GM23338 (cell line): ENCODE data around the gene SYT17. TPM values are rescaled to one million over a fixed set of nuclear protein-coding genes. Genes with fewer than 3 reads are reported as not detected.
A peak's percentile ranks its signal among the peaks of the same experiment; 100 is the strongest.

Source experiments
- ATAC-seq: fragments of 200-7000 bp; cut with Tn5 transposase; 3 replicates; pipeline ENCODE4 v1.9.1; 2020
- DNase-seq: peaks from one replicate; pipeline ENCODE4 v3.0.0-alpha.2; 2015; ENCODE audit warnings: low spot score
- H2AFZ ChIP-seq: fragments of 200-600 bp; sonication (generic); 2 replicates; pipeline ENCODE4 v1.8.0; 2016; ENCODE audit warnings: antibody characterized with exemption, mild to moderate bottlenecking, moderate library complexity
- H3F3A ChIP-seq: fragments of 200-600 bp; sonication (generic); replicated peaks from 2 replicates; pipeline ENCODE4 v1.8.0; 2017; ENCODE audit warnings: antibody characterized with exemption, mixed run types, low read depth
- H3K27ac ChIP-seq: fragments of 200-600 bp; sonication (generic); 2 replicates; pipeline ENCODE4 v1.6.1; 2016; ENCODE audit warnings: low read depth
- H3K27me3 ChIP-seq: fragments of 200-600 bp; sonication (generic); 2 replicates; pipeline ENCODE4 v1.8.0; 2016; ENCODE audit warnings: mild to moderate bottlenecking, mixed run types, moderate library complexity; ENCODE audit not compliant: insufficient read depth
- H3K36me3 ChIP-seq: fragments of 200-600 bp; sonication (generic); 2 replicates; pipeline ENCODE4 v1.8.0; 2016; ENCODE audit warnings: mild to moderate bottlenecking; ENCODE audit not compliant: insufficient read depth
- H3K4me1 ChIP-seq: fragments of 200-600 bp; sonication (generic); 2 replicates; pipeline ENCODE4 v1.8.0; 2016; ENCODE audit warnings: mild to moderate bottlenecking, moderate library complexity; ENCODE audit not compliant: insufficient read depth
- H3K4me2 ChIP-seq: fragments of 200-600 bp; sonication (generic); 2 replicates; pipeline ENCODE4 v1.7.1; 2017; ENCODE audit warnings: mixed run types
- H3K4me3 ChIP-seq: fragments of 200-600 bp; sonication (generic); 2 replicates; pipeline ENCODE4 v1.6.1; 2016; ENCODE audit warnings: mixed run types
- H3K79me2 ChIP-seq: fragments of 200-600 bp; sonication (generic); replicated peaks from 2 replicates; pipeline ENCODE4 v1.8.0; 2017; ENCODE audit warnings: mild to moderate bottlenecking; ENCODE audit not compliant: insufficient read depth
- H3K9me2 ChIP-seq: fragments of 200-600 bp; sonication (generic); 2 replicates; pipeline ENCODE4 v1.8.0; 2017; ENCODE audit not compliant: insufficient read depth
- H4K20me1 ChIP-seq: fragments of 200-600 bp; sonication (generic); replicated peaks from 2 replicates; pipeline ENCODE4 v1.8.0; 2017; ENCODE audit warnings: mild to moderate bottlenecking; ENCODE audit not compliant: insufficient read depth
- H3K27ac Mint-ChIP-seq: 2 replicates; pipeline ENCODE4 v1.8.0; 2020; ENCODE audit warnings: inconsistent platforms, mild to moderate bottlenecking, moderate library complexity, mixed read lengths
- H3K27me3 Mint-ChIP-seq: 3 replicates; pipeline ENCODE4 v1.8.0; 2022; ENCODE audit warnings: low read depth, mild to moderate bottlenecking, moderate library complexity, mixed read lengths, inconsistent platforms; ENCODE audit not compliant: insufficient read depth, poor library complexity
- H3K36me3 Mint-ChIP-seq: 3 replicates; pipeline ENCODE4 v1.8.0; 2021; ENCODE audit warnings: low read depth, mild to moderate bottlenecking, inconsistent platforms, moderate library complexity, mixed read lengths
- H3K4me1 Mint-ChIP-seq: 3 replicates; pipeline ENCODE4 v1.8.0; 2020; ENCODE audit warnings: mild to moderate bottlenecking, inconsistent platforms, mixed read lengths
- H3K4me3 Mint-ChIP-seq: 3 replicates; pipeline ENCODE4 v1.8.0; 2021; ENCODE audit warnings: moderate library complexity, mild to moderate bottlenecking, inconsistent platforms, mixed read lengths
- H3K9me3 Mint-ChIP-seq: 3 replicates; pipeline ENCODE4 v1.8.0; 2020; ENCODE audit warnings: moderate library complexity, mild to moderate bottlenecking, inconsistent platforms, mixed read lengths
- CTCF ChIP-seq, 2 experiments: fragments of 200-600 bp in 1 of 2; sonication (generic) in 1 of 2; conservative IDR thresholded peaks; 2 replicates each; pipeline versions ENCODE4 v1.5.1 to v1.6.1; 2016 to 2017; ENCODE audit warnings: antibody characterized with exemption in 2 of 2, low read depth in 2 of 2, mild to moderate bottlenecking in 2 of 2, moderate library complexity in 1 of 2
- JUNB ChIP-seq: IDR thresholded peaks from one replicate; pipeline ENCODE4 v1.6.1; 2016; ENCODE audit warnings: antibody characterized with exemption; ENCODE audit not compliant: unreplicated experiment
- POLR2AphosphoS5 ChIP-seq: IDR thresholded peaks from 2 replicates; pipeline ENCODE4 v1.6.1; 2016; ENCODE audit warnings: antibody characterized with exemption, low read depth
- ZNF114 ChIP-seq: fragments of 250-450 bp; sonication (Bioruptor Pico); IDR thresholded peaks from 2 replicates; pipeline ENCODE4 v1.5.0; 2020; ENCODE audit warnings: mild to moderate bottlenecking, moderate library complexity
- polyA plus RNA-seq: library from polyadenylated mRNA; unstranded; fragments of >200 nt; fragmentation: Nextera tagmentation; extraction: Ambion mirVana; gene quantifications from 2 replicates; pipeline ENCODE4 v1.2.1, GENCODE V29; 2016
- total RNA-seq: library from RNA; depleted of rRNA; stranded (reverse); fragments of >200 nt; shearing (Covaris generic); gene quantifications from 2 replicates; pipeline ENCODE4 v1.2.3, GENCODE V29; 2014

The SYT17 gene
- total and polyA plus RNA-seq, 2 experiments from 2014 or later = 5.3 to 9.5 TPM

- Histone ChIP-seq H3K9me2 (no peaks in the 10 kb centered on the region), H3K79me2 (no peaks in the 10 kb centered on the region), H3K27me3 (no peaks in the 10 kb centered on the region), H3F3A (no peaks in the 10 kb centered on the region), H4K20me1 (no peaks in the 10 kb centered on the region), H3K36me3 (no peaks in the 10 kb centered on the region), H3K4me3 (no peak overlapping the region), H2AFZ (no peak overlapping the region), H3K4me2 (no peak overlapping the region), H3K4me1 (peaks cover 5% of the 10 kb centered on the region), H3K27ac (no peak overlapping the region)
- peaks cover 14% of the 10 kb centered on the region; the same call in 2 of the 3 replicates for H3K4me1 Mint-ChIP-seq
- no peak overlapping the region for H3K27ac Mint-ChIP-seq
- no peaks in the 10 kb centered on the region for H3K27me3 Mint-ChIP-seq
- DNase-seq (peak; percentile 82), ATAC-seq (peak; percentile 80)
- H3K4me3 Mint-ChIP-seq = no peak overlapping the region
- no peaks in the 10 kb centered on the region; the same call in 2 of the 3 replicates for H3K36me3 Mint-ChIP-seq
- H3K9me3 Mint-ChIP-seq = no peaks in the 10 kb centered on the region
- TF ChIP-seq CTCF (conservative IDR thresholded peaks at IDR 0.05; ENCODE audit: low read depth in 2 of 2) = peak; percentile 83 to 89
- TF ChIP-seq POLR2AphosphoS5 = no peak
These were observed 11.8 kb downstream of the SYT17 start for GRCh38 chr16:19179546-19180490.

GRCh38 chr16:19180741-19181140 is 12.7 kb downstream of the SYT17 start:
- peaks cover 9% of the 10 kb centered on the region for H3K4me1 ChIP-seq
- no peaks in the 10 kb centered on the region for H3K27me3 ChIP-seq
- H3K9me2 ChIP-seq = no peaks in the 10 kb centered on the region
- Mint-ChIP-seq H3K27me3 (peaks cover 5% of the 10 kb centered on the region), H3K4me3 (no peak overlapping the region), H3K9me3 (no peaks in the 10 kb centered on the region), H3K4me1 (peaks cover 19% of the 10 kb centered on the region), H3K36me3 (no peaks in the 10 kb centered on the region; the same call in 2 of the 3 replicates), H3K27ac (no peak overlapping the region)
- H3K4me3 ChIP-seq = no peak overlapping the region
- no peak for TF ChIP-seq JUNB
- H3K36me3 ChIP-seq = no peaks in the 10 kb centered on the region
- H4K20me1 ChIP-seq = no peaks in the 10 kb centered on the region
- no peak overlapping the region for H2AFZ ChIP-seq
- no peak overlapping the region for H3K27ac ChIP-seq
- DNase-seq = no peak
- no peaks in the 10 kb centered on the region for H3K79me2 ChIP-seq
- no peaks in the 10 kb centered on the region for H3F3A ChIP-seq
- no peak overlapping the region for H3K4me2 ChIP-seq
- ATAC-seq = no peak

GRCh38 chr16:19182481-19182880 is 14.4 kb downstream of the SYT17 start:
- no peaks in the 10 kb centered on the region for H3K9me2 ChIP-seq
- no peak overlapping the region for H3K4me3 ChIP-seq
- peaks cover 19% of the 10 kb centered on the region for H3K4me1 Mint-ChIP-seq
- peaks cover 6% of the 10 kb centered on the region for H3K27me3 Mint-ChIP-seq
- no peak for ATAC-seq
- no peak overlapping the region for H3K4me3 Mint-ChIP-seq
- no peak overlapping the region for H3K27ac ChIP-seq
- H3K4me2 ChIP-seq = no peak overlapping the region
- H3F3A ChIP-seq = no peaks in the 10 kb centered on the region
- no peak for DNase-seq
- H2AFZ ChIP-seq = no peak overlapping the region
- H3K36me3 ChIP-seq = no peaks in the 10 kb centered on the region
- peaks cover 4% of the 10 kb centered on the region; the same call in 2 of the 3 replicates for H3K36me3 Mint-ChIP-seq
- H3K4me1 ChIP-seq = peaks cover 9% of the 10 kb centered on the region
- TF ChIP-seq ZNF114 (CRISPR knock-in tag) (no peak), CTCF (conservative IDR thresholded peaks at IDR 0.05; ENCODE audit: low read depth in 2 of 2) (no peak), JUNB (no peak), POLR2AphosphoS5 (no peak)
- H3K9me3 Mint-ChIP-seq = no peaks in the 10 kb centered on the region
- H3K27me3 ChIP-seq = no peaks in the 10 kb centered on the region
- H4K20me1 ChIP-seq = no peaks in the 10 kb centered on the region
- no peak overlapping the region for H3K27ac Mint-ChIP-seq
- H3K79me2 ChIP-seq = no peaks in the 10 kb centered on the region
